ENCODE data around the gene LRRC23. TPM values are rescaled to one million over a fixed set of nuclear protein-coding genes. Genes with fewer than 3 reads are reported as not detected.
A peak's percentile ranks its signal among the peaks of the same experiment; 100 is the strongest.

LRRC23 gene
- total RNA-seq, 4 donors from 2014 or later = 6.2 to 12.1 (median 7.4) TPM

DNA sequence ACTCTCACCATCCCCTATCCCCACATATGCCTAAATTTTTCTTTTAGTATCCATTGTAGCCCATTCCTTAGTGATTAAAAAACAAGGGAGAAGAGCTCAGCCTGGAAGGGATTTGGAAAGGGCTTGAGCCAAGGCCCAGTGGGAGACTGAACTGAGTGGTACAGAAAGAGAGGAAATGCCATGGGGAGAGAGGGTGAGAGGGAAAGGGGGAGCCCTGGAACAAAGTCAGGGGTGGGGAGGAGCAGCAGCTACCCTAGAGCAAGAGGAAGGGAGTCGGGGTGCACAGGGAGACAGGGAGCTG, 20.6 kb downstream of the LRRC23 start:
- no peak for TF ChIP-seq CTCF (IDR thresholded peaks at IDR 0.05)
- peak; percentile 1 for ATAC-seq (ENCODE audit: low FRiP score)
- DNase-seq (ENCODE audit: low spot score) = no peak

DNA sequence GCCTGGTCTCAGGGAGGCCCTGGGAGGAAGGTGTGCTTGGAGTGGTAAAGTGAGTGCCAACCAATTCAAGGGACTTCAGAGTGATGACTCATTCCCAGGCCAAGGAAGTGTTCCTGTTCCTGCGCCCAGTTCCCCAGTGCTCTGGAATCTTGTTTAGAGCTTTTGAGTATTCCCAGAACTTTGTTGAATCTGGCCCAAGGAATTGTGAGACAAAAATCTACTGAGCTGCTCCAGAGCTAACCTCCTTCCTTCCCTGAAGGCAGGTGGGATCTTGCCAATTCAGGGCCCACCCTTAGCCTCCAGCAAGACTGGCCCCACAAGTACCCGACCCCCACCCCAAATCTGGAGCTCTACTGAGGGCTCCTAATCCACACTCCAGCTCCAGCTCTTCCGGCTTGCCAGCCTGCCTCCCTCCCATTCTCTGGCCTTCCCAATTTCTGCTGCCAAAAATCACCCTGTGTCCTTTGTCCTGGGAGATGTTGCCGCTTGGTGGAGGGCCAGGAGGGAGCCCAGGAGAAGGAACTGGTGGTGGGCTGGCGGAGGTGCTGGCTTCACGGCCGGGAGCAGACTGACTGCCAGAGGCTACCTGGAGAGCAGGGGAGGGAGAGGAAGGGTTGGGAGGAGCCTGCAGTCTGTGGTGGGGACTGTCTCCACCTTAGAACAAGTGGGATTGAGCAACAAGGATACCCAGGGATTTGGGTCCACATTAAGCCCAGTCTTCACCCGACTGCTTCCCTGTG, 21.1 kb downstream of the LRRC23 start:
- DNase-seq (ENCODE audit: low spot score) = no peak
- ATAC-seq (ENCODE audit: low FRiP score) = peak; percentile 67
- TF ChIP-seq CTCF (IDR thresholded peaks at IDR 0.05) = no peak

GRCh38 chr12:6927379-6928021, 22.9 kb downstream of the LRRC23 start, which contains the start of gene ATN1:
Gene ATN1, plus strand, starts transcription at chr12:6927959. Its CDS starts 6,043 bp downstream, at chr12:6934002.
- no peak for TF ChIP-seq CTCF (IDR thresholded peaks at IDR 0.05)
- DNase-seq (ENCODE audit: low spot score) (no peak), ATAC-seq (ENCODE audit: low FRiP score) (peak; percentile 51)

- TF ChIP-seq CTCF (IDR thresholded peaks at IDR 0.05) = no peak
- DNase-seq (ENCODE audit: low spot score) (no peak), ATAC-seq (ENCODE audit: low FRiP score) (peak; percentile 4)
Observed at GRCh38 chr12:6928022-6928702, 23.5 kb downstream of the LRRC23 start.

GRCh38 chr12:6928703-6929407, 24.2 kb downstream of the LRRC23 start:
- no peak for TF ChIP-seq CTCF (IDR thresholded peaks at IDR 0.05)
- ATAC-seq (ENCODE audit: low FRiP score) (no peak), DNase-seq (ENCODE audit: low spot score) (no peak)

- DNase-seq (ENCODE audit: low spot score) (no peak), ATAC-seq (ENCODE audit: low FRiP score) (no peak)
- no peak for TF ChIP-seq CTCF (IDR thresholded peaks at IDR 0.05)
Observed at GRCh38 chr12:6929466-6930452, 25.1 kb downstream of the LRRC23 start.

Data from omental fat pad (tissue), 4 donors.